H9 (cell line): Measurements from ENCODE around the gene BMP7. TPM values are rescaled to one million over a fixed set of nuclear protein-coding genes. Genes with fewer than 3 reads are reported as not detected.

ENCODE experiments used
- DNase-seq: peaks from one replicate; pipeline ENCODE4 v3.0.0-alpha.2; 2017
- H2AFZ ChIP-seq: one replicate; pipeline ENCODE4 v1.6.1; 2013; ENCODE audit warnings: mild to moderate bottlenecking, low read length, control low read depth, moderate library complexity
- H2AK5ac ChIP-seq: 2 replicates; pipeline ENCODE4 v1.6.1; 2013; ENCODE audit warnings: low read length, control low read depth, mixed read lengths; ENCODE audit not compliant: insufficient read length
- H2BK120ac ChIP-seq: one replicate; pipeline ENCODE4 v1.6.1; 2013; ENCODE audit warnings: low read depth, mild to moderate bottlenecking, low read length, control low read depth, inconsistent platforms; ENCODE audit not compliant: poor library complexity, severe bottlenecking
- H2BK12ac ChIP-seq: 2 replicates; pipeline ENCODE4 v1.6.1; 2013; ENCODE audit warnings: low read length, control low read depth, mixed read lengths, low read depth; ENCODE audit not compliant: insufficient read length
- H2BK15ac ChIP-seq: 2 replicates; pipeline ENCODE4 v1.6.1; 2013; ENCODE audit warnings: low read depth, low read length, control low read depth
- H2BK20ac ChIP-seq: one replicate; pipeline ENCODE4 v1.6.1; 2013; ENCODE audit warnings: low read depth, mild to moderate bottlenecking, low read length, control low read depth, inconsistent platforms; ENCODE audit not compliant: poor library complexity, severe bottlenecking
- H2BK5ac ChIP-seq: 2 replicates; pipeline ENCODE4 v1.6.1; 2013; ENCODE audit warnings: low read length, control low read depth, mixed read lengths; ENCODE audit not compliant: insufficient read length
- H3K14ac ChIP-seq: 2 replicates; pipeline ENCODE4 v1.6.1; 2013; ENCODE audit warnings: low read length, control low read depth; ENCODE audit not compliant: insufficient read depth
- H3K18ac ChIP-seq: 2 replicates; pipeline ENCODE4 v1.6.1; 2013; ENCODE audit warnings: low read depth, mild to moderate bottlenecking, mixed read lengths, low read length, control low read depth; ENCODE audit not compliant: insufficient read length
- H3K23ac ChIP-seq: 2 replicates; pipeline ENCODE4 v1.6.1; 2013; ENCODE audit warnings: low read length, control low read depth, mixed read lengths, low read depth; ENCODE audit not compliant: insufficient read length
- H3K23me2 ChIP-seq: 2 replicates; pipeline ENCODE4 v1.6.1; 2013; ENCODE audit warnings: low read depth, mild to moderate bottlenecking, mixed read lengths, low read length, control low read depth; ENCODE audit not compliant: insufficient read length, poor library complexity, severe bottlenecking
- H3K27ac ChIP-seq: 2 replicates; pipeline ENCODE4 v1.5.1; 2013; ENCODE audit warnings: low read length, control low read depth, mixed read lengths, low read depth; ENCODE audit not compliant: insufficient read length
- H3K27me3 ChIP-seq: 2 replicates; pipeline ENCODE4 v1.6.1; 2013; ENCODE audit warnings: low read length, control low read depth, inconsistent platforms; ENCODE audit not compliant: insufficient read depth
- H3K4ac ChIP-seq: 2 replicates; pipeline ENCODE4 v1.6.1; 2013; ENCODE audit warnings: low read depth, mild to moderate bottlenecking, control low read depth, inconsistent platforms, low read length, moderate library complexity
- H3K4me1 ChIP-seq: 2 replicates; pipeline ENCODE4 v1.6.1; 2013; ENCODE audit warnings: low read length, control low read depth, inconsistent platforms; ENCODE audit not compliant: insufficient read depth
- H3K4me2 ChIP-seq: 2 replicates; pipeline ENCODE4 v1.6.1; 2013; ENCODE audit warnings: low read length, control low read depth, mixed read lengths; ENCODE audit not compliant: insufficient read length, insufficient read depth
- H3K56ac ChIP-seq: 2 replicates; pipeline ENCODE4 v1.6.1; 2013; ENCODE audit warnings: low read depth, mild to moderate bottlenecking, mixed read lengths, low read length, control low read depth; ENCODE audit not compliant: insufficient read length
- H3K79me1 ChIP-seq: 2 replicates; pipeline ENCODE4 v1.6.1; 2013; ENCODE audit warnings: low read depth, mild to moderate bottlenecking, moderate library complexity, low read length, control low read depth, inconsistent platforms; ENCODE audit not compliant: insufficient read depth, poor library complexity, severe bottlenecking
- H3K79me2 ChIP-seq: 2 replicates; pipeline ENCODE4 v1.6.1; 2013; ENCODE audit warnings: low read length, control low read depth, inconsistent platforms; ENCODE audit not compliant: insufficient read depth
- H3K9ac ChIP-seq: 2 replicates; pipeline ENCODE4 v1.6.1; 2013; ENCODE audit warnings: low read length, control low read depth, mixed read lengths; ENCODE audit not compliant: insufficient read length; ENCODE audit errors: extremely low read depth
- H3K9me3 ChIP-seq: one replicate; pipeline ENCODE4 v1.6.1; 2013; ENCODE audit warnings: low read depth, low read length, inconsistent platforms; ENCODE audit not compliant: control insufficient read depth
- H3T11ph ChIP-seq: one replicate; pipeline ENCODE4 v1.6.1; 2013; ENCODE audit warnings: mild to moderate bottlenecking, low read length, control low read depth, inconsistent platforms
- H4K20me1 ChIP-seq: one replicate; pipeline ENCODE4 v1.6.1; 2013; ENCODE audit not compliant: control insufficient read depth, insufficient read length, insufficient read depth
- H4K5ac ChIP-seq: 2 replicates; pipeline ENCODE4 v1.6.1; 2013; ENCODE audit warnings: low read depth, mild to moderate bottlenecking, mixed read lengths, low read length, control low read depth; ENCODE audit not compliant: insufficient read length
- H4K8ac ChIP-seq: replicated peaks from 2 replicates; pipeline ENCODE4 v1.6.1; 2013; ENCODE audit warnings: low read length, control low read depth, mixed read lengths, low read depth; ENCODE audit not compliant: insufficient read length
- H4K91ac ChIP-seq: 2 replicates; pipeline ENCODE4 v1.6.1; 2013; ENCODE audit warnings: low read depth, mild to moderate bottlenecking, moderate library complexity, mixed read lengths, low read length, control low read depth; ENCODE audit not compliant: insufficient read length
- H3K27ac Mint-ChIP-seq, 3 experiments: 2 replicates in 2 of 3; 3 replicates in 1 of 3; pipeline ENCODE4 v1.8.0; 2020 to 2021; ENCODE audit warnings: mixed read lengths in 3 of 3, mild to moderate bottlenecking in 1 of 3, moderate library complexity in 1 of 3
- H3K27me3 Mint-ChIP-seq: 2 replicates; pipeline ENCODE4 v1.8.0; 2021; ENCODE audit warnings: low read depth, mild to moderate bottlenecking, moderate library complexity, mixed read lengths
- H3K36me3 Mint-ChIP-seq, 3 experiments: 2 replicates in 2 of 3; 3 replicates in 1 of 3; pipeline ENCODE4 v1.8.0; 2020 to 2021; ENCODE audit warnings: low read depth in 3 of 3, mixed read lengths in 3 of 3; ENCODE audit not compliant: insufficient read depth in 1 of 3
- H3K4me1 Mint-ChIP-seq, 2 experiments: 2 replicates each; pipeline ENCODE4 v1.8.0; 2020; ENCODE audit warnings: mixed read lengths in 2 of 2
- H3K4me3 Mint-ChIP-seq, 2 experiments: 2 replicates in 1 of 2; 3 replicates in 1 of 2; pipeline ENCODE4 v1.8.0; 2020 to 2021; ENCODE audit warnings: mild to moderate bottlenecking in 2 of 2, mixed read lengths in 2 of 2, moderate library complexity in 1 of 2
- H3K9me3 Mint-ChIP-seq, 2 experiments: 2 replicates in 1 of 2; 3 replicates in 1 of 2; pipeline ENCODE4 v1.8.0; 2020; ENCODE audit warnings: mild to moderate bottlenecking in 2 of 2, mixed read lengths in 2 of 2, moderate library complexity in 1 of 2
- WGBS: extraction: QIAGEN DNeasy Blood & Tissue Kit; methylation state at CpG from one replicate; pipeline ENCODE4 v1.1.7; 2013; ENCODE audit warnings: missing lambda C conversion rate, low lambda C conversion rate, mixed read lengths; ENCODE audit not compliant: insufficient read length; ENCODE audit errors: extremely low coverage; 5-methylcytosine and 5-hydroxymethylcytosine counted together
- total RNA-seq: library from RNA; stranded (reverse); gene quantifications from 2 replicates; pipeline ENCODE4 v1.2.1, GENCODE V29; 2021
- TF ChIP-seq, protein P1 (sequence below): fragments of 200-600 bp; sonication (generic); conservative IDR thresholded peaks from 3 replicates; pipeline ENCODE4 v1.8.0; 2021; ENCODE audit warnings: antibody characterized with exemption, mild to moderate bottlenecking

BMP7 gene
- total RNA-seq, 1 experiment from 2014 or later, result 17.7 TPM

DNA sequence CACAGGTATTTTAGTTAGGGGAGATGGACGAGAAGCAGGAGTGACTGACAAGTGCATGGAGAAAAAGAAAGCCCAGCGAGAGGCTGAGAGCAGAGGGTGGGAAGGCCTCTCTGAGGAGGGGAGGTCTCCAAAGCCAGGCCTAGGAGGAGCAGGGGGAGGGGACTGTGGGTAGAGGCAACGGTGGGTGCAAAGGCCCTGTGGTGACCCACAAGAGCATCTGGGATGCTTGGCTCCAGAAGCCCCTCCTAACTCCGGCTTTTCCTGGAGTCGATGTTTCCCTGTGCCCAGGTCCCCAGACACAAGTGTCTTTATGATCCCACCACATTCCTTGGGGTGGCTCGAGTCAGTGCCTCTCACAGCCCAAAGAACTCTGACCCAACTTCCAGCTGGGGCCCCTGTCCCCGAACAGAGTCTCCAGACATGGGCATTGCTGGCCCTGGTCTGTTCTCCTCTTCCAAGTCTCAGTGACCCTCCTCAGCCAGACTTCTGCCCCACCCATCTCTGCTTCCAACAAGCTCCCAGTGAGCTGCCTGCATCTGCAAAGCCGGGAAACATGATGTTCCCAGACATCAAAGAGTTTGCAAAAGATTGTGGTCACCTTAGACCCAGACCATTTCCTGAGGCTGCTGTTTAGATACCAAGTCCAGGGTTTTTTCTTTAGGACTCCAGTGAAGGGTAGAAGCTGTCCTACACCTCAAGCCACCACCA lies 11.1 kb upstream of the BMP7 start:
- Histone ChIP-seq H3K23ac (no peak overlapping the region), H4K8ac (no peak overlapping the region), H3K9ac (no peak overlapping the region), H3K14ac (no peak overlapping the region), H3K79me2 (no peaks in the 10 kb centered on the region), H4K91ac (no peak overlapping the region), H2AFZ (no peak overlapping the region), H2BK15ac (no peak overlapping the region), H4K20me1 (no peaks in the 10 kb centered on the region), H3T11ph (no peak overlapping the region), H2BK12ac (no peak overlapping the region), H2AK5ac (no peak overlapping the region), H3K9me3 (no peaks in the 10 kb centered on the region), H2BK20ac (no peak overlapping the region), H3K4ac (no peak overlapping the region), H3K4me2 (no peak overlapping the region), H4K5ac (no peak overlapping the region), H3K23me2 (no peaks in the 10 kb centered on the region), H3K79me1 (no peaks in the 10 kb centered on the region), H2BK5ac (no peak overlapping the region), H3K4me1 (no peaks in the 10 kb centered on the region), H3K18ac (no peak overlapping the region), H3K27me3 (no peaks in the 10 kb centered on the region), H3K56ac (no peak overlapping the region), H2BK120ac (no peak overlapping the region), H3K27ac (no peak overlapping the region)
- Mint-ChIP-seq H3K9me3 (no peaks in the 10 kb centered on the region; a peak in 1 of 5 replicates), H3K36me3 (no peaks in the 10 kb centered on the region), H3K4me3 (no peak overlapping the region), H3K4me1 (peaks cover 14 to 29% of the 10 kb centered on the region in 2 experiments), H3K27ac (no peak overlapping the region; a peak in 1 of 7 replicates), H3K27me3 (peaks cover 40% of the 10 kb centered on the region)
- WGBS, result no CpG with 5 or more reads among the region's 8 CpGs
- no peak for DNase-seq
- TF ChIP-seq, protein P1, sequence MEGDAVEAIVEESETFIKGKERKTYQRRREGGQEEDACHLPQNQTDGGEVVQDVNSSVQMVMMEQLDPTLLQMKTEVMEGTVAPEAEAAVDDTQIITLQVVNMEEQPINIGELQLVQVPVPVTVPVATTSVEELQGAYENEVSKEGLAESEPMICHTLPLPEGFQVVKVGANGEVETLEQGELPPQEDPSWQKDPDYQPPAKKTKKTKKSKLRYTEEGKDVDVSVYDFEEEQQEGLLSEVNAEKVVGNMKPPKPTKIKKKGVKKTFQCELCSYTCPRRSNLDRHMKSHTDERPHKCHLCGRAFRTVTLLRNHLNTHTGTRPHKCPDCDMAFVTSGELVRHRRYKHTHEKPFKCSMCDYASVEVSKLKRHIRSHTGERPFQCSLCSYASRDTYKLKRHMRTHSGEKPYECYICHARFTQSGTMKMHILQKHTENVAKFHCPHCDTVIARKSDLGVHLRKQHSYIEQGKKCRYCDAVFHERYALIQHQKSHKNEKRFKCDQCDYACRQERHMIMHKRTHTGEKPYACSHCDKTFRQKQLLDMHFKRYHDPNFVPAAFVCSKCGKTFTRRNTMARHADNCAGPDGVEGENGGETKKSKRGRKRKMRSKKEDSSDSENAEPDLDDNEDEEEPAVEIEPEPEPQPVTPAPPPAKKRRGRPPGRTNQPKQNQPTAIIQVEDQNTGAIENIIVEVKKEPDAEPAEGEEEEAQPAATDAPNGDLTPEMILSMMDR, result no peak
